K562 (cell line): Measurements from ENCODE around the gene CHMP2A. TPM values are rescaled to one million over a fixed set of nuclear protein-coding genes. Genes with fewer than 3 reads are reported as not detected.

ENCODE experiments used
- ETS2 ChIP-seq: IDR thresholded peaks from 2 replicates; pipeline ENCODE4 v1.6.1; 2016; ENCODE audit warnings: borderline replicate concordance, missing genetic modification characterization, mild to moderate bottlenecking, moderate library complexity, missing compliant biosample characterization; ENCODE audit not compliant: poor library complexity, severe bottlenecking
- GATAD2B ChIP-seq: fragments of 450-650 bp; IDR thresholded peaks from 2 replicates; pipeline ENCODE4 v1.6.1; 2017; ENCODE audit warnings: mild to moderate bottlenecking, borderline replicate concordance
- L3MBTL2 ChIP-seq: fragments of 450-650 bp; IDR thresholded peaks from 2 replicates; pipeline ENCODE4 v1.6.1; 2016; ENCODE audit warnings: mild to moderate bottlenecking, moderate library complexity
- LEF1 ChIP-seq: fragments of 450-650 bp; IDR thresholded peaks from 2 replicates; pipeline ENCODE4 v1.6.1; 2016; ENCODE audit warnings: mild to moderate bottlenecking
- MEIS2 ChIP-seq: fragments of 450-650 bp; IDR thresholded peaks from 2 replicates; pipeline ENCODE4 v1.6.1; 2014; ENCODE audit warnings: mild to moderate bottlenecking; ENCODE audit not compliant: partially characterized antibody
- MYNN ChIP-seq, 2 experiments: sonication (generic); formaldehyde crosslinking in 1 of 2; IDR thresholded peaks; 2 replicates each; pipeline versions ENCODE4 v1.5.0 to v1.6.1; 2016 to 2020; ENCODE audit warnings: antibody characterized with exemption in 1 of 2, missing genetic modification reagents in 1 of 2
- NBN ChIP-seq: fragments of 450-650 bp; IDR thresholded peaks from 2 replicates; pipeline ENCODE4 v1.6.1; 2016; ENCODE audit warnings: low read depth, mild to moderate bottlenecking
- PCBP2 ChIP-seq: fragments of 200-400 bp; formaldehyde crosslinking; IDR thresholded peaks from 2 replicates; pipeline ENCODE4 v1.6.1; 2018; ENCODE audit warnings: low read length, low read depth, mild to moderate bottlenecking, moderate library complexity; ENCODE audit not compliant: poor library complexity, severe bottlenecking
- POU5F1 ChIP-seq: fragments of 150-350 bp; IDR thresholded peaks from 2 replicates; pipeline ENCODE4 v1.6.1; 2014; ENCODE audit warnings: borderline replicate concordance, low read length, low read depth, mild to moderate bottlenecking; ENCODE audit not compliant: partially characterized antibody
- RCOR1 ChIP-seq, 2 experiments: IDR thresholded peaks; 2 replicates each; pipeline ENCODE4 v1.6.1; 2012; ENCODE audit warnings: low read depth in 2 of 2, low read length in 2 of 2, borderline replicate concordance in 1 of 2, improper control_type of control experiment in 1 of 2
- RREB1 ChIP-seq: fragments of 250-450 bp; sonication (Bioruptor Pico); IDR thresholded peaks from 2 replicates; pipeline ENCODE4 v1.4.0; 2020
- SAFB ChIP-seq: fragments of 200-400 bp; formaldehyde crosslinking; IDR thresholded peaks from 2 replicates; pipeline ENCODE4 v1.6.1; 2017; ENCODE audit warnings: low read depth, low read length, borderline replicate concordance
- SLC30A9 ChIP-seq: fragments of 250-450 bp; sonication (Bioruptor Pico); IDR thresholded peaks from 2 replicates; pipeline ENCODE4 v1.8.0; 2022; ENCODE audit warnings: mild to moderate bottlenecking, moderate library complexity
- TBL1XR1 ChIP-seq, 2 experiments: IDR thresholded peaks; 2 replicates each; pipeline ENCODE4 v1.6.1; 2012; ENCODE audit warnings: improper control_type of control experiment in 2 of 2, low read length in 2 of 2, mild to moderate bottlenecking in 1 of 2
- TEAD1 ChIP-seq, 2 experiments: fragments of 450-650 bp in 1 of 2; sonication (generic) in 1 of 2; formaldehyde crosslinking; IDR thresholded peaks; 2 replicates each; pipeline versions ENCODE4 v1.4.0 to v1.8.0; 2020 to 2022; ENCODE audit warnings: mild to moderate bottlenecking in 2 of 2, missing genetic modification reagents in 1 of 2
- TOE1 ChIP-seq, 2 experiments: fragments of 450-650 bp in 1 of 2; sonication (generic) in 1 of 2; formaldehyde crosslinking in 1 of 2; IDR thresholded peaks; 2 replicates each; pipeline versions ENCODE4 v1.7.1 to v1.8.0; 2016 to 2022; ENCODE audit warnings: borderline replicate concordance in 2 of 2, mild to moderate bottlenecking in 2 of 2, antibody characterized with exemption in 1 of 2, inconsistent platforms in 1 of 2, low read depth in 1 of 2, missing genetic modification reagents in 1 of 2, moderate library complexity in 1 of 2
- ZC3H11A ChIP-seq: IDR thresholded peaks from 2 replicates; pipeline ENCODE4 v1.6.1; 2012; ENCODE audit warnings: low read depth, low read length, improper control_type of control experiment
- ZNF134 ChIP-seq: fragments of 250-450 bp; sonication (Bioruptor Pico); conservative IDR thresholded peaks from 2 replicates; pipeline ENCODE4 v1.4.0; 2020
- ZNF174 ChIP-seq: fragments of 250-450 bp; sonication (Bioruptor Pico); IDR thresholded peaks from 2 replicates; pipeline ENCODE4 v1.4.0; 2020; ENCODE audit warnings: mild to moderate bottlenecking
- ZNF384 ChIP-seq: IDR thresholded peaks from 2 replicates; pipeline ENCODE4 v1.6.1; 2012; ENCODE audit warnings: low read depth, low read length, improper control_type of control experiment
- polyA plus RNA-seq, 8 experiments: library from polyadenylated mRNA; depleted of rRNA in 4 of 8; stranded (reverse) in 5 of 8; unstranded in 3 of 8; fragments of >200 nt; fragmentation: Nextera tagmentation in 2 of 8; fragmentation: Illumina TruSeq in 1 of 8; extraction: Ambion mirVana in 2 of 8; extraction: Trizol in 1 of 8; gene quantifications; 2 replicates each; pipeline versions ENCODE4 v1.2.1 to v1.2.3, GENCODE V29; 2011 to 2014; ENCODE audit warnings: inconsistent platforms in 1 of 8, missing spikeins in 1 of 8
- total RNA-seq, 7 experiments: library from RNA; depleted of rRNA in 6 of 7; stranded (reverse); fragments of >200 nt in 6 of 7; fragmentation: Illumina TruSeq in 2 of 7; extraction: Trizol in 2 of 7; gene quantifications; 2 replicates each; pipeline versions ENCODE4 v1.2.1 to v1.2.3, GENCODE V29; 2011 to 2021; ENCODE audit warnings: low replicate concordance in 1 of 7
- TF ChIP-seq, protein P1 (sequence below): sonication (generic); formaldehyde crosslinking; IDR thresholded peaks from 2 replicates; pipeline ENCODE4 v1.5.0; 2020; ENCODE audit warnings: missing genetic modification reagents

Gene CHMP2A
- total and polyA plus RNA-seq, 9 of the 15 experiments (the other 6 are each of a cell fraction or from before 2014, with no cell fraction given), result 57.6 to 159 (median 87.2) TPM

DNA sequence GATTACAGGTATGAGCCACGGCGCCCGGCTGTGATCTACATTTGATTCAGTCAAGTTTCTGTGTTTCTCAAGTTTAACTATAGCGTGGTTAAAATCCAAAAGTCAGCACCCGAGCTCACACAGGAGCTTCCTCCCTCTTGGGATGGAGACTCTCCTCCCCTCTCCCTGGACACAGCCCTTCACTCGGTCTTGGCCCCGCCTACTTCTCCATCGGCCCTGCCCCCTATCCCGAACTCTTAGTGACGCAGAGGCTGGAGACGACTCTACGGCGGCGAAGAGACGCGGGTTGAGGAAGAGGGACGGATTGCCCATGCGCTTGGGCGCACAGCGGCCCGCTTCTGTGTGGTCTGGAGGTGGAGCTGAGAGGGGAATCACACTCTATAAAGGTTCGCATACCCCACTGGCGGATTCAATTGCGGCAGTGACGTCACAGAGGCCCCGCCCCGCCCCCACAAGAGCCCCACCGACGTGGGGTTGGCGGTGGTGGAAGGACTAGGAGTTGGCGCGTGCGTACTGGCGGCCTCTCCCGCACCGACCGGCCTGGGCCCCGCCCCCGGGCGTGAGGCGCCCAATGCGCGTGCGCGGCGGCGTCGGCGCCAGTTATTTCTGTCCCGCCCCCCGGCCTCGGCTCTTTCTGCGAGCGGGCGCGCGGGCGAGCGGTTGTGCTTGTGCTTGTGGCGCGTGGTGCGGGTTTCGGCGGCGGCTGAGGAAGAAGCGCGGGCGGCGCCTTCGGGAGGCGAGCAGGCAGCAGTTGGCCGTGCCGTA, 10.9 kb downstream of the CHMP2A start, which contains the start of gene TRIM28 (continued):
- TF ChIP-seq, protein P1, sequence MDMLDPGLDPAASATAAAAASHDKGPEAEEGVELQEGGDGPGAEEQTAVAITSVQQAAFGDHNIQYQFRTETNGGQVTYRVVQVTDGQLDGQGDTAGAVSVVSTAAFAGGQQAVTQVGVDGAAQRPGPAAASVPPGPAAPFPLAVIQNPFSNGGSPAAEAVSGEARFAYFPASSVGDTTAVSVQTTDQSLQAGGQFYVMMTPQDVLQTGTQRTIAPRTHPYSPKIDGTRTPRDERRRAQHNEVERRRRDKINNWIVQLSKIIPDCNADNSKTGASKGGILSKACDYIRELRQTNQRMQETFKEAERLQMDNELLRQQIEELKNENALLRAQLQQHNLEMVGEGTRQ (CRISPR knock-in tag), result no peak
- peak; percentile 85 for TF ChIP-seq L3MBTL2
- TF ChIP-seq POU5F1, result no peak
- TF ChIP-seq ZC3H11A, result no peak
- no peak for TF ChIP-seq TOE1 (IDR thresholded peaks at IDR 0.05; ENCODE audit: borderline replicate concordance)
- TF ChIP-seq TOE1 (CRISPR knock-in tag; IDR thresholded peaks at IDR 0.05; ENCODE audit: borderline replicate concordance, low read depth), result no peak
- TF ChIP-seq RREB1, result no peak
- no peak for TF ChIP-seq ZNF174 (CRISPR knock-in tag)
- TF ChIP-seq NBN, result peak; percentile 96
- peak; percentile 90 for TF ChIP-seq MEIS2
- no peak for TF ChIP-seq SLC30A9 (CRISPR knock-in tag)
- TF ChIP-seq TBL1XR1 (IDR thresholded peaks at IDR 0.05; ENCODE audit: low read length in 2 of 2), result peak in 1 of 2 experiments; percentile 43; a peak in 2 of 4 replicates
- 0 out of 2 replicates have a peak, but pooled peaks have one; percentile 89 for TF ChIP-seq GATAD2B
- TF ChIP-seq ZNF134 (CRISPR knock-in tag), result no peak
- TF ChIP-seq MYNN (IDR thresholded peaks at IDR 0.05), result no peak
- TF ChIP-seq MYNN (CRISPR knock-in tag; IDR thresholded peaks at IDR 0.05), result no peak
- no peak for TF ChIP-seq ZNF384
- TF ChIP-seq RCOR1 (IDR thresholded peaks at IDR 0.05; ENCODE audit: borderline replicate concordance in 1 of 2, low read depth in 2 of 2, low read length in 2 of 2), result peak in 1 of 2 experiments; percentile 39; a peak in 2 of 4 replicates
- TF ChIP-seq LEF1, result no peak
- TF ChIP-seq SAFB, result no peak; the same call in 1 of the 2 replicates
- TF ChIP-seq ETS2 (tag), result no peak
- TF ChIP-seq PCBP2, result no peak
- no peak; a peak in 1 of 4 replicates for TF ChIP-seq TEAD1 (CRISPR knock-in tag; IDR thresholded peaks at IDR 0.05)
